Measurements from ENCODE around the gene NFILZ.

The NFILZ gene

GRCh38 chr19:8592231-8593009 lies 38.0 kb upstream of the NFILZ start:
- Mint-ChIP-seq H3K36me3 (ENCODE audit: low read depth) (peaks cover 42% of the 10 kb centered on the region), H3K4me1 (peaks cover 5% of the 10 kb centered on the region), H3K27me3 (ENCODE audit: low read depth) (peaks cover 7% of the 10 kb centered on the region), H3K9me3 (no peaks in the 10 kb centered on the region), H3K4me3 (peak overlapping the region; percentile 74 to 81 (median 74)), H3K27ac (peak overlapping the region in 1 of 3 experiments; percentile 58)
- TF ChIP-seq, protein P1, sequence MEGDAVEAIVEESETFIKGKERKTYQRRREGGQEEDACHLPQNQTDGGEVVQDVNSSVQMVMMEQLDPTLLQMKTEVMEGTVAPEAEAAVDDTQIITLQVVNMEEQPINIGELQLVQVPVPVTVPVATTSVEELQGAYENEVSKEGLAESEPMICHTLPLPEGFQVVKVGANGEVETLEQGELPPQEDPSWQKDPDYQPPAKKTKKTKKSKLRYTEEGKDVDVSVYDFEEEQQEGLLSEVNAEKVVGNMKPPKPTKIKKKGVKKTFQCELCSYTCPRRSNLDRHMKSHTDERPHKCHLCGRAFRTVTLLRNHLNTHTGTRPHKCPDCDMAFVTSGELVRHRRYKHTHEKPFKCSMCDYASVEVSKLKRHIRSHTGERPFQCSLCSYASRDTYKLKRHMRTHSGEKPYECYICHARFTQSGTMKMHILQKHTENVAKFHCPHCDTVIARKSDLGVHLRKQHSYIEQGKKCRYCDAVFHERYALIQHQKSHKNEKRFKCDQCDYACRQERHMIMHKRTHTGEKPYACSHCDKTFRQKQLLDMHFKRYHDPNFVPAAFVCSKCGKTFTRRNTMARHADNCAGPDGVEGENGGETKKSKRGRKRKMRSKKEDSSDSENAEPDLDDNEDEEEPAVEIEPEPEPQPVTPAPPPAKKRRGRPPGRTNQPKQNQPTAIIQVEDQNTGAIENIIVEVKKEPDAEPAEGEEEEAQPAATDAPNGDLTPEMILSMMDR (IDR thresholded peaks at IDR 0.05; ENCODE audit: unreplicated experiment in 3 of 3) = no peak

GRCh38 chr19:8593931-8594330 lies 36.5 kb upstream of the NFILZ start:
- peaks cover 5% of the 10 kb centered on the region for H3K4me1 Mint-ChIP-seq
- no peaks in the 10 kb centered on the region for H3K9me3 Mint-ChIP-seq
- H3K4me3 Mint-ChIP-seq = peak overlapping the region in 2 of 3 experiments; percentile 26 to 45
- peaks cover 7% of the 10 kb centered on the region for H3K27me3 Mint-ChIP-seq (ENCODE audit: low read depth)
- TF ChIP-seq, protein P1 (IDR thresholded peaks at IDR 0.05; ENCODE audit: unreplicated experiment in 3 of 3) = no peak
- H3K36me3 Mint-ChIP-seq (ENCODE audit: low read depth) = peaks cover 50% of the 10 kb centered on the region
- peak overlapping the region in 1 of 3 experiments; percentile 10 for H3K27ac Mint-ChIP-seq

DNA sequence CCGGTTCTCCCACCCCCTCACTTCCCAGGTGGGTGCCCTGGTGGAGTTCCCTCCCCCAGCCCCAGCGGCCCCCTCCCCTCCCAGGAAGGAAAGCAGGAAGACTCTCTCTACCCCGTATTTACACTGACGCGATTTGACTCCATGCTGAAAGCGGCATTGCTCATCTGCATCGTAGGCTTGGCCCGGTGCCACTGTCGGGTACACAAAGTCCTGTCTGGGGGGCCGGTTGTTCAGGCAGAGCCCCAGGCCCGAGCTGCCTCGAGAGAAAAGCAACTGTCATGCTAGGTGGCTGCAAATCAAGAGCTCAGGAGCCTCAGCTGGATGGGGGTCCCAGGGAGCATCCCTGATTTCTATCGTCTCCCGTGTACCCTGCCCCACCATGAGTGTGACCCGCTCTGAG lies 34.8 kb upstream of the NFILZ start:
- no peak overlapping the region for H3K27ac Mint-ChIP-seq
- peaks cover 5% of the 10 kb centered on the region for H3K4me1 Mint-ChIP-seq
- TF ChIP-seq, protein P1 (IDR thresholded peaks at IDR 0.05; ENCODE audit: unreplicated experiment in 3 of 3) = no peak
- peaks cover 7% of the 10 kb centered on the region for H3K27me3 Mint-ChIP-seq (ENCODE audit: low read depth)
- no peak overlapping the region for H3K4me3 Mint-ChIP-seq
- peaks cover 61% of the 10 kb centered on the region for H3K36me3 Mint-ChIP-seq (ENCODE audit: low read depth)
- H3K9me3 Mint-ChIP-seq = no peaks in the 10 kb centered on the region

DNA sequence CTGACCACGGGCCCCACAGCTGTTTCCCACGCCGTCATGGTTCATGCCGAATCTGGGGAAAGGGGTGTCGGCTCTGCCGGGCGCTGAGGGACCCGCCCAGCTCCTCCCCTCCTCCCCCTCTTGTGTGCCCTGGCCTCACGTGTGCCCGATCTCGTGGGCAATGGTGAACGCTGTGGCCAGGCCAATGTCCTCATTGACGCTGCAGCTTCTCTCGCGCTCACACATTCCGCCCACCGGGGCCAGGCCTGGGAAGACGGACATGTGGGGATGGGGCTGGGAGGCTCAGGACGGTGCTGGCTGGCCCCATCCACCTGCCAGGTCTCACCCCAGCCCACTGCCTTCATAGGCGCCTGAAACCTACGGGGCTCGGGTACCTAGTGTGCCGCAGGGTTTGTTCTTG lies 34.3 kb upstream of the NFILZ start:
- Mint-ChIP-seq H3K27me3 (ENCODE audit: low read depth) (peaks cover 7% of the 10 kb centered on the region), H3K4me1 (peaks cover 5% of the 10 kb centered on the region), H3K27ac (no peak overlapping the region), H3K4me3 (no peak overlapping the region), H3K36me3 (ENCODE audit: low read depth) (peaks cover 66% of the 10 kb centered on the region), H3K9me3 (no peaks in the 10 kb centered on the region)
- TF ChIP-seq, protein P1 (IDR thresholded peaks at IDR 0.05; ENCODE audit: unreplicated experiment in 3 of 3) = no peak

DNA sequence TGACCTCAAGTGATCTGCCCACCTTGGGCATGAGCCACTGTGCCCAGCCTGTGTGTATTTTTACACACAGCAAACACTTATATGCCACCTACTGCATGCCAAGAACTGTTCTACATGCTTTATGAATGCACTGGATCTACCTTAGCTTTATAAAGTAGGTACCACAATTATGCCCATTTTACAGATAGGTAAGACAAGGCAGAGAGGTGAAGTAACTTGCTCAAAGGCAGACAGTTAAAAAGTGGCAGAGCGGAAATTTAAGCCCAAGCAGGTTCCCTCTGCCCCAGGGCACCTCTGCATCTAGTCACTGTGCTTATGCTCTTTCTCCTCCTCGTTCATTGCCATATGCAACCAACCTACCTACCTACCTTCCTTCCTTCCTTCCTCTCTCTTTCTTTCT lies 30.4 kb upstream of the NFILZ start:
- no peaks in the 10 kb centered on the region for H3K4me1 Mint-ChIP-seq
- peaks cover 80% of the 10 kb centered on the region for H3K36me3 Mint-ChIP-seq (ENCODE audit: low read depth)
- no peak overlapping the region for H3K4me3 Mint-ChIP-seq
- H3K9me3 Mint-ChIP-seq = peaks cover 3% of the 10 kb centered on the region
- no peaks in the 10 kb centered on the region for H3K27me3 Mint-ChIP-seq (ENCODE audit: low read depth)
- TF ChIP-seq, protein P1 (IDR thresholded peaks at IDR 0.05; ENCODE audit: unreplicated experiment in 3 of 3) = no peak
- no peak overlapping the region for H3K27ac Mint-ChIP-seq

DNA sequence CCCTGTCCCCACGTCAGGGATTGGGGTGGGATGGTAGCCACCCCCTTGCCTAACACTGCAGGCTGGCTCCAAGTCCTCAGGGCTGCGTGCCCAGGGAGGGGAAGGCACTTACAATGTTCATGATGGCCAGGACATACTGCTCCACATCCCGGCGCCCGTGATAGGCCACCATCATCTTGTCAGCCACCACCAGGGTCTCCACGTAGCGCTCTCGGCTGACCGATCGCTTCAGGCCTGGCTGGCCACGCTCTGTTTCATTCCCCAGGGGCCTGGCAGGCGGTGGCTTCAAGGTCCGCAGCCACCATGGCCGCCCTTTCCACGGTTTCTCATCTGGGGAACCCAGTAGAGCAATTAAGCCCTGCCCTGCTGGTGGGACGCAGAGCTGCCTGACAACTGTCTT lies 29.6 kb upstream of the NFILZ start:
- TF ChIP-seq, protein P1 (IDR thresholded peaks at IDR 0.05; ENCODE audit: unreplicated experiment in 3 of 3) = no peak

More for the DNA sequence above, 29.6 kb upstream of the NFILZ start:
- no peaks in the 10 kb centered on the region for H3K27me3 Mint-ChIP-seq (ENCODE audit: low read depth)
- no peak overlapping the region for H3K4me3 Mint-ChIP-seq
- H3K36me3 Mint-ChIP-seq (ENCODE audit: low read depth) = peaks cover 80% of the 10 kb centered on the region
- no peaks in the 10 kb centered on the region for H3K4me1 Mint-ChIP-seq
- H3K27ac Mint-ChIP-seq = no peak overlapping the region
- H3K9me3 Mint-ChIP-seq = peaks cover 3% of the 10 kb centered on the region

Measured in nephron (organoid).